Measurements from ENCODE around the gene TBC1D14. TPM values are rescaled to one million over a fixed set of nuclear protein-coding genes. Genes with fewer than 3 reads are reported as not detected.

TBC1D14 gene
- total and polyA plus RNA-seq, 9 of the 15 experiments (the other 6 are each of a cell fraction or from before 2014, with no cell fraction given), result 2.1 to 59.6 (median 44.8) TPM

DNA sequence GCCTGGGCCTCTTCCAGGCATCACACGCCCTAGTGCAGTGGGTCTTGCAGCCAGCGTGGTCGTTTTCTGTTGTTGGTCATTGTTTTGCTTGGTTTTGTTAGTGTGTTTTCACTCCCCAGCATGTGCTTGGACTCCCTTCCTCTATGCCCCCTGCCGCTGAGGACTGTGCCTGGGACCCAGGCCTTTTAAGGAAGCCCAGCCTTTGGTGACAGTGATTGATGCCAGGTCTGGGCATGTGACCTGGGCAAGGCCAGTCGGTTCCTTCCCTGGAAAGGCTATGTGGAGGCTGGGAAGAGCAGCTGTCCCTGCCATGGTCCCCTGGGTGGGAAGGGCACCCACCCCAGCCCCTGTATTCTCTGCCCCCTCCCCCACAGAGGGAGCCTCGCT is 167.1 kb downstream of the TBC1D14 start:
- intact Hi-C loops (cut with micrococcal nuclease), result no loop called here
- no peaks in the 10 kb centered on the region for H3K79me2 ChIP-seq (ENCODE audit: control insufficient read depth, insufficient read depth, low read length)
- TF ChIP-seq SMAD1 (IDR thresholded peaks at IDR 0.05; ENCODE audit: low read depth, low read length, partially characterized antibody), result no peak
- peak; percentile 48 for TF ChIP-seq PKNOX1 (IDR thresholded peaks at IDR 0.05)
- ChIA-PET CTCF (ENCODE audit: low intra/inter-chr PET ratio) (no interaction called here), POLR2A (interaction anchor here (0.6 to 1.2 kb wide), 2 partner anchors 38 to 103 kb away, joined by 3 read pairs; no protein-coding TSS in a partner anchor)
- H3K9me1 ChIP-seq (ENCODE audit: control insufficient read depth, insufficient read depth, low read length), result no peaks in the 10 kb centered on the region
- H3K36me3 ChIP-seq (ENCODE audit: control insufficient read depth, insufficient read depth, low read length), result no peaks in the 10 kb centered on the region
- no peak for ATAC-seq
- 34% methylated on average over 6 of the region's 6 CpGs for WGBS (ENCODE audit: insufficient coverage, low coverage, missing lambda C conversion rate)
- H3K27me3 ChIP-seq (ENCODE audit: control insufficient read depth in 2 of 2, insufficient read depth in 2 of 2, low read length in 2 of 2), result no peaks in the 10 kb centered on the region
- no peak overlapping the region for H3K4me2 ChIP-seq (ENCODE audit: insufficient read depth, low read length)
- H3K9ac ChIP-seq (ENCODE audit: insufficient read depth in 1 of 2, low read depth in 2 of 2, low read length in 2 of 2), result no peak overlapping the region
- H3K4me1 ChIP-seq (replicated peaks in 1 of 2; ENCODE audit: control insufficient read depth in 2 of 2, insufficient read depth in 2 of 2, low read length in 2 of 2), result peaks cover 3 to 21% of the 10 kb centered on the region in 2 experiments; a peak in 4 of 5 replicates
- in situ Hi-C loops (cut with MboI), result no loop called here
- no peak overlapping the region for H2AFZ ChIP-seq (ENCODE audit: low read depth, low read length)
- peaks cover 4% of the 10 kb centered on the region for H3K9me3 ChIP-seq (replicated peaks; ENCODE audit: control insufficient read depth, insufficient read depth, low read depth, low read length)
- no peak overlapping the region for H3K4me3 ChIP-seq
- DNase-seq (ENCODE audit: extremely low read depth in 1 of 4, low spot score in 3 of 4), result no peak
- H3K27ac ChIP-seq (ENCODE audit: extremely low read depth, low read depth, low read length), result no peak overlapping the region
- no peaks in the 10 kb centered on the region; the same call in none of the 2 replicates for H4K20me1 ChIP-seq (replicated peaks; ENCODE audit: control insufficient read depth, insufficient read depth, low read length)
- BruUV-seq (replicated peaks), result no TSS peak
- no peak for FAIRE-seq

DNA sequence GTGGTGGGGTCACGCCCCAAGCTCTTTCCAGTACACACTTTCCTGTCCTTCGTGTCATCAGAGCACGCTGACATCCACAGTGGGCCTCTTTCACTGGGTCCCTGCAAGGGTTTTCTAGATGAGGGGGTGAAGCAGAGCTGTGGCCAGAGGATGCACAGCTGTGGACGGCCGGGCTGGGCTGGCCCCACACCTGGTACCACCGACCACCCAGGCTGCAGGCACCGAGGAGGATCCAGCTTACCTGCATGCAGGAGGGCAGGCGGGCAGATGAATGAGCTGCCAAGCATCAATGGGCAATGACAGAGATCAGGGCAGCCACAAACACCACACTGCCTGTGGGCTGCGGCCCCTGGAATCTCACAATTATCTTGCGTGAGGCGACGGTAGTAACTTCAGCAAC is 167.7 kb downstream of the TBC1D14 start:
- Histone ChIP-seq H3K36me3 (ENCODE audit: control insufficient read depth, insufficient read depth, low read length) (no peaks in the 10 kb centered on the region), H3K27me3 (ENCODE audit: control insufficient read depth in 2 of 2, insufficient read depth in 2 of 2, low read length in 2 of 2) (no peaks in the 10 kb centered on the region), H3K27ac (ENCODE audit: extremely low read depth, low read depth, low read length) (no peak overlapping the region), H3K4me1 (replicated peaks in 1 of 2; ENCODE audit: control insufficient read depth in 2 of 2, insufficient read depth in 2 of 2, low read length in 2 of 2) (peaks cover 7 to 26% of the 10 kb centered on the region in 2 experiments; a peak in 4 of 5 replicates), H3K9ac (ENCODE audit: insufficient read depth in 1 of 2, low read depth in 2 of 2, low read length in 2 of 2) (peak overlapping the region in 1 of 2 experiments; percentile 14; a peak in 1 of 4 replicates), H3K4me3 (no peak overlapping the region), H3K79me2 (ENCODE audit: control insufficient read depth, insufficient read depth, low read length) (no peaks in the 10 kb centered on the region), H3K9me3 (replicated peaks; ENCODE audit: control insufficient read depth, insufficient read depth, low read depth, low read length) (peaks cover 4% of the 10 kb centered on the region), H3K9me1 (ENCODE audit: control insufficient read depth, insufficient read depth, low read length) (no peaks in the 10 kb centered on the region), H3K4me2 (ENCODE audit: insufficient read depth, low read length) (no peak overlapping the region), H4K20me1 (replicated peaks; ENCODE audit: control insufficient read depth, insufficient read depth, low read length) (no peaks in the 10 kb centered on the region; the same call in none of the 2 replicates), H2AFZ (ENCODE audit: low read depth, low read length) (no peak overlapping the region)
- no TSS peak for BruUV-seq (replicated peaks)
- in situ Hi-C loops (cut with MboI), result no loop called here
- ChIA-PET CTCF (ENCODE audit: low intra/inter-chr PET ratio) (interaction anchor here (0.7 kb wide), 1 partner anchor 293 kb away, joined by 3 read pairs; no protein-coding TSS in a partner anchor), POLR2A (interaction anchor here (0.6 to 1.2 kb wide), 3 partner anchors 38 to 184 kb away, joined by 3 to 4 read pairs (median 3); no protein-coding TSS in a partner anchor)
- 61% methylated on average over 12 of the region's 12 CpGs for WGBS (ENCODE audit: insufficient coverage, low coverage, missing lambda C conversion rate)
- TF ChIP-seq ARID1B (IDR thresholded peaks at IDR 0.05) (no peak), PHF20 (IDR thresholded peaks at IDR 0.05; ENCODE audit: partially characterized antibody) (no peak), ZNF785 (CRISPR knock-in tag; IDR thresholded peaks at IDR 0.05) (no peak), ZNF324 (CRISPR knock-in tag; IDR thresholded peaks at IDR 0.05) (no peak)
- intact Hi-C loops (cut with micrococcal nuclease), result no loop called here
- ATAC-seq, result no peak
- DNase-seq (ENCODE audit: extremely low read depth in 1 of 4, low spot score in 3 of 4), result no peak
- FAIRE-seq, result no peak

Data from K562 (cell line).